Activated CD8-positive, alpha-beta memory T cell treated with anti-CD3 and anti-CD28 coated beads for 1 hour (primary cell): Measurements from ENCODE around the gene RNF208.
"Not testable (repeated sequence)": the region's sequence is repeated elsewhere in the genome, so short reads cannot be mapped to it uniquely, and the experiment has no call there.

ENCODE experiments used
- DNase-seq, 2 donors: peaks; one replicate each; pipeline ENCODE4 v3.0.0-alpha.2; 2020; ENCODE audit warnings: low read depth in 1 of 2; ENCODE audit errors: extremely low read depth in 1 of 2

Gene RNF208

DNA sequence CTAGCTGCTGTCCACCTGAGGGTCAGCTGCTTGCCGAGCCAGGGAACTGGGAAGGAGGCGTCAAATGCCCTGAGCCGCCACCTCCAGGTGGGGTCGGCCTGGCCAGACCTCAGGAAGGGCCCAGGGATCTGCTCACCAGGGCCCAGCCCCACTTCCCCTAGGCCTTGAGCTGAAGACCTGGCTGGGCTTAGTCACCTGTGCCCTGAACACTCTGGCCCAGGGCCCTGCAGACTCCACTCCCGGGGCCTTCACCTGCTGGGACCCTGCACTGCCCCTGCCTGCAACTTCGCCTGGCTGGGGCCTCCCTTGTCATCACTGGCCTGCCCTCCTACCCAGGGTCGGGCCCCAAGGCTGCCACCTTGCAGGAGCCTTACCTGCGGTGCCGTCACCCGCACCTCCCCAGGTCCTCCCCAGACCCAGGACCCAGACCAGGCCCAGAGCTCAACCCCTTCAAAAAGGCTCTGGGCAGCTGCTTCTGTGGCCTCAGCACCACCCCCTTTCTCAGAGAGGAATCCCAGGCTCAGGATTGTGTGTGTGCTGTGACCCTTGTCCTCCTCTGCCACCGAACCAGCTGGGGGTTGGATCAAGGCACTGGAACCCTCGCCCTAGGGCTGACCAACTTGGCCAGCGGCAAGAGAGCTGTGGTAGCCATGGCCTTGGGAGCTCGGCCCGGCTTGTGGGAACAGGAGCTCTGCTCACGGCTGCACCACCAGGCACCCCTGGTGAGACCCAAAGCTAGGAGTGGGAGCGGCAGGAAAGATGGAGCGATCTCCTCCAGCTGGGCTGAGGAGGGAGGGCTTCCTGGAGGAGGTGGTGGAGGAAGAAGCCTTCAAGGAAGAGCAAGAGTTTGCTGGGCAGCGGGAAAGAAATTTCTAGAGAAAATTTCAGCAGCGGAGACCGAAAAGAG, 31.9 kb upstream of the RNF208 start:
- DNase-seq = no peak

DNA sequence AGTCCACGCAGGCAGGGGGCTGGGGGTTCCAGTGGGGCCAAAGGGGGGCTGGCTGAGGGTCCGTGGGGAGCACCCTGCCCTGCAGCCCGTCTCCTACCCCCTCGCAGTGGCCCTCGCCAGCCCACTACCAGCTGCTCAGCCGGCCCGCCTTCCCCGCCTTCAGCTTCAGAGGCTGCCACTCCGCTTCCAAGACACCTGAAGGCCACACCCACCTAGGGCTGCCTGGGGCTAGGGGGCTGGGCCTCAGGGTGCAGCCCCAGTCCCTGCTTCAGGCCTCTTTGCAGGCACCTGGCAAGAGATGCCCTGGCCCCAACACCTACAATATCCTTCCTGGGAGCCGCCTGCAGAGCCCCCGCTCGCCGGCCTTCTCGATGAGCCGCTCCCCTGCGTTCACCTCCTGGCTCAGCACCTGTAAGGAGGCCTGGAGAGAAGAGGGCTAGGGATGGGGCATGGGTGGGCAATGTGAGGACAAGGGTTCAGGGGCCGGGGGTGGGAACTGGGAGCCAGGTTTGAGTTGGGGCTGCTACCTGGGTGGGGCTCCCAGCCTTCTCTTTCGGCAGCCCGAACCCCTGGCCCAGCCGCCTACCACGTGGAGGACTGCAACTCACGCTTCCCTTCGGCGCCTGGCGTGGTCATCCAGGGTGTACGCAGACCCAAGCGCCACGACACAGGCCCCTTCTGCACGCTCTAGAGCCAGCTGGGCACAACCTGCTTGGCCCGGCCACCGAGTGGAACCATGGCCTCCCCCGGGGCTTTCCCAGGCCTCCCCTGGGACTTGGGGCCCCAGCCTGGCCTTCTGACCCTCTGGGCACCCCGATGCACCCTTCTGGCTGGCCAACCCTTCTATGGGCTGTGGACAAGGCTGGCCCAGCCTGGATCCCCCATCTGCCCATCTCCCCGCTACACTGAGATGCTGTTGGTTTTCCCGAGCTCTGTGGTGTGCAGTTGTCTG, 30.8 kb upstream of the RNF208 start:
- no peak for DNase-seq

- no peak for DNase-seq
These were observed 29.6 kb upstream of the RNF208 start for GRCh38 chr9:137251490-137252268.

- DNase-seq = no peak
These were observed 29.1 kb upstream of the RNF208 start, which contains the start of gene STPG3 for GRCh38 chr9:137251194-137251461. TSS of gene STPG3 (plus strand) at chr9:137251286. CDS start at chr9:137251287, 1 bp downstream.

GRCh38 chr9:137250329-137251193, 28.5 kb upstream of the RNF208 start:
- no peak for DNase-seq

GRCh38 chr9:137247916-137248175, 25.8 kb upstream of the RNF208 start:
- no peak for DNase-seq

GRCh38 chr9:137247135-137247915, 25.3 kb upstream of the RNF208 start:
- no peak for DNase-seq

- DNase-seq = no peak
These were observed 23.7 kb upstream of the RNF208 start for GRCh38 chr9:137245450-137246421.

DNA sequence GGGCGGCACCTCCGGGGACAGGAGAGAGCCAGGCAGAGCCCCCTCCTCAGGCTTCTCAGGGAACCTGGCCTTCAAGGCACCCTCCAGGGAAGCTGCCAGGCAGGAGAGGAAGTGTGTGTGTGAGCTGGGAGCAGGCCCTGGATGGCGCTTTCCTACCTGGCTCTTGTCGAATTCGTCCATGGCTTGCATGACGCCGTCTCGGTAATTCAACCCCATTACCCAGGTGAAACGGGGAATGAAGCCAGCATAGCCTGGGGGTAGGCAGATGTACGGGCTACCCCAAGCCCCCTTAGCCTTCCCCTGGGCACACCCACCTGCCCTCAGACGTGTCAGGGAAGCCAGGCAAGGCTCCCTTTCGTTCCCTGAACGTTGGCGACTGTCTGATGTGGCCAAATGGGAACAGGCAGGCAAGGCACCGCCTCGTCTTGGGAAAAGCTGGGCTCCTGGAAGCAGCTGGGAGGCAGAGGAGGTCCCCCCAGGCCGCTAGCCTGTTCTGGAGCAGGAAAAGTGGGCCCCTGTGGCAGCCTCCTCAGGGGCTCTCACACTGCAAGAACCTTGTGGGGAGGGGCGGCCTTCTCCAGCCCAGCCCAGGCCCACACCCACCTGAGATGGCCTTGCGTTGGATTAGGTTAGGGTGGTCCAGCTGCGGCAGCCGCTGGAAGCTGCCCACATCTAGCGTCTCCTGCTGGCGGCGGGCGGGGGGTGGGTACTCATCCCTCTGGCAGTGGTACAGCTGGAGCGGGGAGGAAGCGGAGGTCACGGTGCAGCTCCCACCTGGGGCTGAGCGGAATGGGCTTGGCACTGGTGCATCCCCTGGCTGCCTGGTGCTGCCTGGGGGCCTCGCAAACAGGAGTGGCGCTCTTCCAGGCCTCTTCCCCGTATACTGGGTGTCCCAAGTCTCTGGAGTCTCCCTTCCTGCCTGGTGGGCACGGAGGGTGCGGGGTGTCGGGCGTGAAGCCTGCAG, 22.7 kb upstream of the RNF208 start:
- no peak for DNase-seq

DNA sequence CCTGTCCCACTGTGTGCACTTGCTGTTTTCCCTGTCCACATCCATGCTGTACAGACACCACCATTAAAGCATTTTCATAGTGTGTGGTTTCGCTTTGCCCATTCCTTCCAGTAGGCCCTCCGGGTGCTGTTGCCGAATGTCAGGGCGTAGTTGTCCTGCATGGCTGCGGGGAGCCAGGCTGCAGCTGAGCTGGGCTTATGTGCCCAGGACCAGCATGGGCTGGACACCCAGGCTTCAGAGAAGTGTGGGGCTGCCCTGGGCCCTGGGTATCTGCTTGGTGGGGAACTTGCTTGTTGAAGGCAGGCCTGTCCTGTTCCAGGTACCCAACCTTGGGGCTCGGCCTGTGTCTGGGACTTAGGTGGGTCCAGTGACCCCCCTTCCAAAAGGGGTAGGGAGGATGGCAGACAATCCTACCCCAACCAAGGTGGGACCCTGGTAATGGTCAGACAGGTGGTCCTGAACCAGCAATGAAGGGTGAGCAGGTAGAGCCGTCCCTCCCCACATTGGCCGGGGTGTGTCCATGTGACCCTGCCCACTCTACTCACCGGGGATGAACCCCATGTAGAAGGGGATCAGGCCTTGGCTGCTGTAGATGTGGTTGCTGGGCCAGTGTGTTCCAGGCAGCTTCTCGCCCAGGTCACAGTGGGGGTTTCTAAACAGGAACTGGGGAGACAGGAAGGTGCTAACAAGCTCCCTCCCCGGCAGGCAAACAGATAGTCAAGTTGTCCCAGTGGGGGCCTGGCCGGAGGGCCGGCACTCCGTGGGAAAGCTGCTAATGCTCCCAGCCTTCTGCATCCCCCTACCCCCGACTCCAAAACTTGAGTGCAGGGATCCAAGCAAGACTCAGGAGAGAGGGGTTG, 21.8 kb upstream of the RNF208 start:
- DNase-seq = no peak

- not testable (repeated sequence) for DNase-seq
These were observed 21.2 kb upstream of the RNF208 start for GRCh38 chr9:137243266-137243625.

- no peak for DNase-seq
These were observed 20.5 kb upstream of the RNF208 start for GRCh38 chr9:137242269-137243203.

- peak; percentile 48 to 56 for DNase-seq
These were observed 19.6 kb upstream of the RNF208 start for GRCh38 chr9:137241490-137242268.

DNA sequence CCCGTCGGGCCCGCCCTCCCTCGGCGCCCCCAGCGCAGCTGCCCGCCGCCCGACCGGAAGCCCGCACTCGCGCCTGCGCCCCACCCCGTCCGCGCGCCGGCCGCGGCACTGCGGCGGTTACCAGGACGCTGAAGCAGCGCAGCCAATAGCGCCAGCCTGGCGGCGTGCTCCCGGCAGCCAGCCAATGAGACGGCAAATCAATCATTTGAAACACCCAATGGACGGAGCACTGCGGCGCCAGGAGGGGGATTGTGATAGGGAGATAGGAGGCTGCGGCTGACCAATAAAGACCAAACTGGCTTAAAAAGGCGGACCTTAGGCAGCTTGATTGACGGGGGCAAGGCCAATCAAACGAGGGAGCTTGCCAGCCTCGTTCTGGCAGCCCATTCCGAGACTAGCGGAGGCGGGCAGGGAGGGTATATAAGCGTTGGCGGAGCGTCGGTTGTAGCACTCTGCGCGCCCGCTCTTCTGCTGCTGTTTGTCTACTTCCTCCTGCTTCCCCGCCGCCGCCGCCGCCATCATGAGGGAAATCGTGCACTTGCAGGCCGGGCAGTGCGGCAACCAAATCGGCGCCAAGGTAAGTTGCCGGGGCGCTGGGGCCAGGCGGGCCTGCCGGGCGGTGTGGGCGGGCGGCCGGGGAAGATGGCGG, 18.9 kb upstream of the RNF208 start, which contains the start of gene TUBB4B:
Gene TUBB4B (plus strand): TSS at position 447 of the 649 bp plus-strand sequence. CDS start 74 bp downstream, at position 521.
- peak; percentile 92 to 97 for DNase-seq
